A673 (cell line): ENCODE measurements around the gene ADAMTS7. TPM values are rescaled to one million over a fixed set of nuclear protein-coding genes. Genes with fewer than 3 reads are reported as not detected.
"Not testable (repeated sequence)": the region's sequence is repeated elsewhere in the genome, so short reads cannot be mapped to it uniquely, and the experiment has no call there.

Experiments
- BruUV-seq: library from RNA; stranded (reverse); fragments of 400-500 nt; replicated peaks from 2 replicates; lab custom pipeline; 2021; lab: Mats Ljungman, UMichigan
- CTCF ChIA-PET: fragments of 300-600 bp; sonication (Branson Sonifier 250); formaldehyde crosslinking; loops from one replicate; lab custom pipeline; 2022; ENCODE audit warnings: antibody characterized with exemption; lab: Charles Lee
- POLR2A ChIA-PET: fragments of 300-600 bp; sonication (Branson Sonifier 250); formaldehyde crosslinking; loops from one replicate; lab custom pipeline; 2022; ENCODE audit warnings: antibody characterized with exemption; ENCODE audit not compliant: low non-redundant PET; lab: Charles Lee
- DNase-seq: peaks from one replicate; pipeline ENCODE4 v3.0.0-alpha.2; 2015; ENCODE audit warnings: low spot score
- H3K27ac ChIP-seq: fragments of 200-600 bp; sonication (generic); 2 replicates; pipeline ENCODE4 v1.5.1; 2016; ENCODE audit warnings: mixed run types, low read depth, mild to moderate bottlenecking, mixed read lengths, antibody characterized with exemption, low read length; ENCODE audit not compliant: poor library complexity, severe bottlenecking
- H3K27me3 ChIP-seq: fragments of 200-600 bp; sonication (generic); replicated peaks from 2 replicates; pipeline ENCODE4 v1.6.1; 2017; ENCODE audit warnings: mixed run types, low read depth, mild to moderate bottlenecking, mixed read lengths, antibody characterized with exemption, low read length; ENCODE audit not compliant: insufficient read depth, poor library complexity
- H3K36me3 ChIP-seq: fragments of 200-600 bp; sonication (generic); 2 replicates; pipeline ENCODE4 v1.6.1; 2016; ENCODE audit warnings: mixed run types, mild to moderate bottlenecking, mixed read lengths, antibody characterized with exemption, low read length; ENCODE audit not compliant: insufficient read depth, poor library complexity, severe bottlenecking
- H3K4me1 ChIP-seq: fragments of 200-600 bp; sonication (generic); 2 replicates; pipeline ENCODE4 v1.6.1; 2017; ENCODE audit warnings: mixed run types, mild to moderate bottlenecking, mixed read lengths, antibody characterized with exemption, low read length; ENCODE audit not compliant: insufficient read depth, poor library complexity, severe bottlenecking
- H3K4me3 ChIP-seq: fragments of 200-600 bp; sonication (generic); 2 replicates; pipeline ENCODE4 v1.5.1; 2016; ENCODE audit warnings: low read depth, mixed run types, mild to moderate bottlenecking, mixed read lengths, low read length; ENCODE audit not compliant: poor library complexity, severe bottlenecking
- H3K9me3 ChIP-seq: fragments of 200-600 bp; sonication (generic); 2 replicates; pipeline ENCODE4 v1.6.1; 2016; ENCODE audit warnings: mixed run types, low read depth, mild to moderate bottlenecking, mixed read lengths, antibody characterized with exemption, low read length; ENCODE audit not compliant: poor library complexity, severe bottlenecking
- CTCF ChIP-seq: fragments of 300-800, 200-600 bp; sonication (generic); conservative IDR thresholded peaks from 2 replicates; pipeline ENCODE4 v1.5.1; 2017; ENCODE audit warnings: low read depth, mild to moderate bottlenecking, antibody characterized with exemption, low read length, moderate library complexity, mixed read lengths
- EZH2 ChIP-seq: fragments of 200-600 bp; sonication (generic); IDR thresholded peaks from 2 replicates; pipeline ENCODE4 v1.6.1; 2017; ENCODE audit warnings: borderline replicate concordance, low read depth, mild to moderate bottlenecking, mixed read lengths, antibody characterized with exemption, low read length; ENCODE audit not compliant: poor library complexity, severe bottlenecking
- intact Hi-C: fragments of 100-400 bp; cut with micrococcal nuclease; formaldehyde crosslinking; loops from one replicate; pipeline ENCODE4 v1.10.0; 2022; ENCODE audit not compliant: unreplicated experiment
- total RNA-seq: library from RNA; stranded (reverse); gene quantifications from 2 replicates; pipeline ENCODE4 v1.2.3, GENCODE V29; 2021

Gene ADAMTS7
- total RNA-seq, 1 experiment from 2014 or later, result 0.41 TPM

DNA sequence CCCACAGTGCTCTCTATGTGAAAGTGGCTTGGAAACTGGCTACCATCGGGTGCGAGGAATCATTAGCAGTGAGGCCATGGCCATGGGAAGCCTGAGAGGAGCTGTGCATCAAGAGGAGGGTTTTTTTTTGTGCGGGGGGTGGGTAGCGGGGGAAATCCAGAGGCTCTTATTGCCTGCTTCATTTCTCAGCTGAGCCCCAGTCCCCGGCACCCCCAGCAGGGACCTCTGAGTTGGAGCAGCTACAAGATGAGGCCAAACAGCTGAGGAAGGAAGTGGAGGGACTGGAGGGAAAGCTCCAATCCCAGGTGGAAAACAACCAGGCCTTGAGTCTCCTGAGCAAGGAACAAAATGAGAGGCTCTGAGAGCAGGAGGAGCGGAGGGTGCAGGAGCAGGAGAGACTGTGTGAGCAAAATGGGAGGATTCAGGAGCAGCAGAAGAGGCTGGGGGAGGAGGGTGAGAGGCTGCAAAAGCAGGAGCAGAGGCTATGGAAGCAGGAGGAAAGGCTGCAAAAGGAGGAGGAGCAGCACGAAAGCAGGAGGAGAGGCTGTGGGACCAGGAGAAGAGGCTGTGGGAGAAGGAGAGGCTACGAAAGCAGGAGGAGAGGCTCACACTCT is 76.7 kb downstream of the ADAMTS7 start:
- TF ChIP-seq CTCF, result no peak
- no peak for TF ChIP-seq EZH2
- Histone ChIP-seq H3K9me3 (no peaks in the 10 kb centered on the region), H3K4me3 (no peak overlapping the region), H3K27ac (no peak overlapping the region), H3K27me3 (peaks cover 37% of the 10 kb centered on the region), H3K36me3 (no peaks in the 10 kb centered on the region), H3K4me1 (no peaks in the 10 kb centered on the region)
- no TSS peak for BruUV-seq
- intact Hi-C loops, result no loop called here
- POLR2A ChIA-PET, result no interaction called here
- no peak for DNase-seq
- CTCF ChIA-PET, result interaction anchor here (0.6 kb wide), 1 partner anchor 20 kb away, joined by 3 read pairs; no protein-coding TSS in a partner anchor

DNA sequence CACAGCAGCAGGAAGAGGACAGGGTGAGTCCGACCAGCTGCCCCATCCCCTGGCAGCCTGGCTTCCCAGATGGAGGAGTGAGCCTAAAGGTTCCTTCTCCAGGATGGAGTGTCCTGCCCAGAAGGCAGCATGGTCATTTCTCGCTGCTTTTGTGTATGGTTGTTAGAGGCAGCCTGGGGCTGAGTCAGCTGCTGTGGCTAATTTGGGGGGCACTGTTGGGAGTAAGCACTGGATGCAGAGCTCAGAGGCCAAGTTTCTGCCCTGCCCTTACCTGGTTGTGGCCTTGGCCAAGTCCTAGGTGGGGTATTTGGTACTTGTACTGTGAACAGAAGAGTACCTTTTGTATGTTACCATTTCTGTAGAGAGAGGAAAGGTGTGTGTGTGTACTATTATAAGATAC is 78.6 kb downstream of the ADAMTS7 start:
- BruUV-seq, result no TSS peak
- Histone ChIP-seq H3K4me3 (no peak overlapping the region), H3K4me1 (no peaks in the 10 kb centered on the region), H3K36me3 (no peaks in the 10 kb centered on the region), H3K9me3 (no peaks in the 10 kb centered on the region), H3K27ac (no peak overlapping the region), H3K27me3 (peaks cover 42% of the 10 kb centered on the region)
- TF ChIP-seq CTCF, result no peak
- TF ChIP-seq EZH2, result no peak
- ChIA-PET POLR2A (no interaction called here), CTCF (no interaction called here)
- intact Hi-C loops, result no loop called here
- no peak for DNase-seq

- no peaks in the 10 kb centered on the region for H3K9me3 ChIP-seq
- H3K4me3 ChIP-seq, result no peak overlapping the region
- no TSS peak for BruUV-seq
- intact Hi-C loops, result no loop called here
- CTCF ChIA-PET, result no interaction called here
- peaks cover 39% of the 10 kb centered on the region for H3K27me3 ChIP-seq
- no peak overlapping the region for H3K27ac ChIP-seq
- no peaks in the 10 kb centered on the region for H3K36me3 ChIP-seq
- POLR2A ChIA-PET, result no interaction called here
- no peaks in the 10 kb centered on the region for H3K4me1 ChIP-seq
- no peak for DNase-seq
- no peak for TF ChIP-seq CTCF
- no peak for TF ChIP-seq EZH2
Measured at GRCh38 chr15:78730955-78731354, 80.3 kb downstream of the ADAMTS7 start.

GRCh38 chr15:78728427-78728826 is 82.8 kb downstream of the ADAMTS7 start:
- H3K27me3 ChIP-seq, result peaks cover 21% of the 10 kb centered on the region
- POLR2A ChIA-PET, result not testable (repeated sequence)

More at GRCh38 chr15:78728427-78728826, 82.8 kb downstream of the ADAMTS7 start:
- intact Hi-C loops, H3K4me3 ChIP-seq, H3K27ac ChIP-seq, H3K4me1 ChIP-seq, DNase-seq, H3K36me3 ChIP-seq, BruUV-seq, CTCF ChIA-PET, H3K9me3 ChIP-seq: not testable (repeated sequence)
